Measurements from ENCODE around the gene KANSL2.

DNA sequence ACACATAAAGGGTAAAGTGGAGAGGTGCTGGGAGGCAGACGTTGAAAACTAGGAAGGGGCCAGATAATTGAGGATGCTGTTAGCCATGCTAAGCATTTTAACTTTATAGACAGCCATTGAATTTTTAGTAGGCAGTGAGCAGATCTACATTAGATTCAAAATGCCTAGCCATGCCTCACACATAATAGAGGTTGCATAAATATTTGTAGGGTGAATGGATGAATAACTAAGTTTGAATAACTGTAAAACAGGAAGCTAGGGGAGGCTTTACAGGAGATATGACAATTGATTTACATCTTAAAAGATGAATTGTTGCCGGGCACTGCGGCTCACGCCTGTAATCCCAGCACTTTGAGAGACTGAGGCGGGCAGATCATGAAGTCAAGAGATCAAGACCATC, 46.8 kb upstream of the KANSL2 start:
- TF ChIP-seq ARNT (IDR thresholded peaks at IDR 0.05) (no peak), ELF4 (IDR thresholded peaks at IDR 0.05) (no peak), SUZ12 (IDR thresholded peaks at IDR 0.05) (no peak), FOXA1 (IDR thresholded peaks at IDR 0.05) (no peak), ZNF384 (IDR thresholded peaks at IDR 0.05) (no peak), SP1 (IDR thresholded peaks at IDR 0.05) (no peak), FOXM1 (IDR thresholded peaks at IDR 0.05; ENCODE audit: borderline replicate concordance) (no peak), HDGF (IDR thresholded peaks at IDR 0.05; ENCODE audit: borderline replicate concordance) (no peak), FOXK2 (IDR thresholded peaks at IDR 0.05) (no peak), BHLHE40 (IDR thresholded peaks at IDR 0.05; ENCODE audit: borderline replicate concordance) (no peak), TARDBP (IDR thresholded peaks at IDR 0.05) (no peak)
- TF ChIP-seq, protein P1, sequence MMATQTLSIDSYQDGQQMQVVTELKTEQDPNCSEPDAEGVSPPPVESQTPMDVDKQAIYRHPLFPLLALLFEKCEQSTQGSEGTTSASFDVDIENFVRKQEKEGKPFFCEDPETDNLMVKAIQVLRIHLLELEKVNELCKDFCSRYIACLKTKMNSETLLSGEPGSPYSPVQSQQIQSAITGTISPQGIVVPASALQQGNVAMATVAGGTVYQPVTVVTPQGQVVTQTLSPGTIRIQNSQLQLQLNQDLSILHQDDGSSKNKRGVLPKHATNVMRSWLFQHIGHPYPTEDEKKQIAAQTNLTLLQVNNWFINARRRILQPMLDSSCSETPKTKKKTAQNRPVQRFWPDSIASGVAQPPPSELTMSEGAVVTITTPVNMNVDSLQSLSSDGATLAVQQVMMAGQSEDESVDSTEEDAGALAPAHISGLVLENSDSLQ (IDR thresholded peaks at IDR 0.05), result no peak
